H1 (cell line): Measurements from ENCODE around the gene DPF3.

Experiments
- CBX8 ChIP-seq: fragments of 300-800, 300-1000 bp; sonication (generic); IDR thresholded peaks from 2 replicates; pipeline ENCODE4 v1.7.1; 2016; ENCODE audit warnings: low read depth, low read length, borderline replicate concordance
- CTCF ChIP-seq, 3 experiments: IDR thresholded peaks; 1 replicate in 2 of 3; 2 replicates in 1 of 3; pipeline versions ENCODE4 v1.5.1 to v1.6.1; 2011; ENCODE audit warnings: low read length in 3 of 3, mild to moderate bottlenecking in 3 of 3, inconsistent platforms in 2 of 3, low read depth in 1 of 3, moderate library complexity in 1 of 3; ENCODE audit not compliant: insufficient read depth in 1 of 3; ENCODE audit errors: control extremely low read depth in 1 of 3
- EP300 ChIP-seq, 2 experiments: IDR thresholded peaks; 1 replicate in 1 of 2; 2 replicates in 1 of 2; pipeline ENCODE4 v1.6.1; 2011 to 2012; ENCODE audit warnings: low read depth in 2 of 2, low read length in 2 of 2, mild to moderate bottlenecking in 2 of 2, borderline replicate concordance in 1 of 2, inconsistent platforms in 1 of 2, moderate library complexity in 1 of 2
- EZH2 ChIP-seq: fragments of 200-600 bp; sonication (generic); IDR thresholded peaks from 2 replicates; pipeline ENCODE4 v1.7.1; 2012; ENCODE audit warnings: low read depth, mild to moderate bottlenecking, moderate library complexity, low read length, inconsistent platforms; ENCODE audit not compliant: severe bottlenecking
- KDM5A ChIP-seq: fragments of 200-600 bp; IDR thresholded peaks from 2 replicates; pipeline ENCODE4 v1.7.1; 2012; ENCODE audit warnings: mild to moderate bottlenecking, low read length, inconsistent platforms, mixed read lengths
- MAFK ChIP-seq: IDR thresholded peaks from 2 replicates; pipeline ENCODE4 v1.6.1; 2012; ENCODE audit warnings: low read depth, mild to moderate bottlenecking, improper control_type of control experiment, low read length
- POLR2A ChIP-seq, 2 experiments: IDR thresholded peaks; 1 replicate in 1 of 2; 2 replicates in 1 of 2; pipeline ENCODE4 v1.6.1; 2011; ENCODE audit warnings: low read depth in 2 of 2, low read length in 2 of 2, mild to moderate bottlenecking in 2 of 2; ENCODE audit errors: control extremely low read depth in 1 of 2
- POLR2AphosphoS5 ChIP-seq: IDR thresholded peaks from 2 replicates; pipeline ENCODE4 v1.6.1; 2011; ENCODE audit warnings: low read depth, low read length
- SP1 ChIP-seq: IDR thresholded peaks from 2 replicates; pipeline ENCODE4 v1.6.1; 2011; ENCODE audit warnings: low read depth, low read length

- TF ChIP-seq CTCF (IDR thresholded peaks at IDR 0.05; ENCODE audit: control extremely low read depth in 1 of 3, insufficient read depth in 1 of 3, low read depth in 1 of 3, low read length in 3 of 3), result no peak
- no peak for TF ChIP-seq EP300 (IDR thresholded peaks at IDR 0.05; ENCODE audit: borderline replicate concordance in 1 of 2, low read depth in 2 of 2, low read length in 2 of 2)
- no peak for TF ChIP-seq KDM5A
- TF ChIP-seq EZH2, result no peak
- no peak for TF ChIP-seq POLR2A (IDR thresholded peaks at IDR 0.05; ENCODE audit: control extremely low read depth in 1 of 2, low read depth in 2 of 2, low read length in 2 of 2)
- TF ChIP-seq CBX8, result no peak
- no peak for TF ChIP-seq MAFK
- no peak for TF ChIP-seq SP1
- TF ChIP-seq POLR2AphosphoS5, result no peak
These were observed 192.7 kb downstream of the DPF3 start for GRCh38 chr14:72701237-72701565.
